ENCODE results near the gene SAMD13. TPM values are rescaled to one million over a fixed set of nuclear protein-coding genes. Genes with fewer than 3 reads are reported as not detected.

Gene SAMD13
- total RNA-seq, 6 donors from 2014 or later = 0.71 to 1.9 (median 0.90) TPM; not detected in 2

GRCh38 chr1:84355556-84355955 is 54.0 kb downstream of the SAMD13 start:
- Histone ChIP-seq H3K27ac (no peak overlapping the region), H3K4me3 (no peak overlapping the region), H3K4me1 (no peaks in the 10 kb centered on the region), H3K9me3 (no peaks in the 10 kb centered on the region), H3K27me3 (no peaks in the 10 kb centered on the region), H3K36me3 (no peaks in the 10 kb centered on the region)
- WGBS, 2 donors = 84 to 90% methylated on average over 3 of the region's 3 CpGs
- no peak for DNase-seq
- ATAC-seq (ENCODE audit: low FRiP score in 2 of 2) = no peak
- TF ChIP-seq POLR2AphosphoS5 (IDR thresholded peaks at IDR 0.05) (no peak), EP300 (IDR thresholded peaks at IDR 0.05) (no peak), POLR2A (IDR thresholded peaks at IDR 0.05) (no peak)
- TF ChIP-seq, protein P1, sequence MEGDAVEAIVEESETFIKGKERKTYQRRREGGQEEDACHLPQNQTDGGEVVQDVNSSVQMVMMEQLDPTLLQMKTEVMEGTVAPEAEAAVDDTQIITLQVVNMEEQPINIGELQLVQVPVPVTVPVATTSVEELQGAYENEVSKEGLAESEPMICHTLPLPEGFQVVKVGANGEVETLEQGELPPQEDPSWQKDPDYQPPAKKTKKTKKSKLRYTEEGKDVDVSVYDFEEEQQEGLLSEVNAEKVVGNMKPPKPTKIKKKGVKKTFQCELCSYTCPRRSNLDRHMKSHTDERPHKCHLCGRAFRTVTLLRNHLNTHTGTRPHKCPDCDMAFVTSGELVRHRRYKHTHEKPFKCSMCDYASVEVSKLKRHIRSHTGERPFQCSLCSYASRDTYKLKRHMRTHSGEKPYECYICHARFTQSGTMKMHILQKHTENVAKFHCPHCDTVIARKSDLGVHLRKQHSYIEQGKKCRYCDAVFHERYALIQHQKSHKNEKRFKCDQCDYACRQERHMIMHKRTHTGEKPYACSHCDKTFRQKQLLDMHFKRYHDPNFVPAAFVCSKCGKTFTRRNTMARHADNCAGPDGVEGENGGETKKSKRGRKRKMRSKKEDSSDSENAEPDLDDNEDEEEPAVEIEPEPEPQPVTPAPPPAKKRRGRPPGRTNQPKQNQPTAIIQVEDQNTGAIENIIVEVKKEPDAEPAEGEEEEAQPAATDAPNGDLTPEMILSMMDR (IDR thresholded peaks at IDR 0.05) = no peak

DNA sequence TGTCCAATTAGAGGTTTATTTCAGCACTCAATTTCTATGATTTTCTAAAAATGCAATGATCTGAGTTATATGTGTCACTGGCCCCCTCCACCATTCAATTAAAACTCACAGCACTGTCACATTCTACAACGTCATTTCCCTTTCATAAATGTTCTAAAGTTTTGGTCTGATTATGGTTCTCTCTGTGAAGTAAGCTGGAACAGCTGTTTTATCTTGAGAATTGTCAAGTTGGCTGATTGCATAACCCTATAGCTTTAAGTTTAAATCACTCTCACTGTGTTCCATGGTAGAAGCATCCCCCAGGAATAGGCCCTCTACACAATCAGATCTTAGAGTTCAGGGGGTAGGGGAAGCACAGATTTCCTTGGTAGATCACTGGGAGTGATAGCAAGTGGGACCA is 55.4 kb downstream of the SAMD13 start:
- ATAC-seq (ENCODE audit: low FRiP score in 2 of 2) = no peak
- no peak overlapping the region for H3K27ac ChIP-seq
- no peaks in the 10 kb centered on the region for H3K9me3 ChIP-seq
- H3K4me3 ChIP-seq = no peak overlapping the region
- H3K36me3 ChIP-seq = no peaks in the 10 kb centered on the region
- TF ChIP-seq POLR2A (IDR thresholded peaks at IDR 0.05) (no peak), POLR2AphosphoS5 (IDR thresholded peaks at IDR 0.05) (no peak), EP300 (IDR thresholded peaks at IDR 0.05) (no peak)
- TF ChIP-seq, protein P1 (IDR thresholded peaks at IDR 0.05) = no peak
- 58 to 65% methylated on average over 1 of the region's 1 CpG for WGBS, 2 donors
- no peak for DNase-seq
- no peaks in the 10 kb centered on the region for H3K4me1 ChIP-seq
- H3K27me3 ChIP-seq = no peaks in the 10 kb centered on the region

GRCh38 chr1:84358695-84359094 is 57.2 kb downstream of the SAMD13 start:
- no peak for ATAC-seq (ENCODE audit: low FRiP score in 2 of 2)
- H3K9me3 ChIP-seq = no peaks in the 10 kb centered on the region

DNA sequence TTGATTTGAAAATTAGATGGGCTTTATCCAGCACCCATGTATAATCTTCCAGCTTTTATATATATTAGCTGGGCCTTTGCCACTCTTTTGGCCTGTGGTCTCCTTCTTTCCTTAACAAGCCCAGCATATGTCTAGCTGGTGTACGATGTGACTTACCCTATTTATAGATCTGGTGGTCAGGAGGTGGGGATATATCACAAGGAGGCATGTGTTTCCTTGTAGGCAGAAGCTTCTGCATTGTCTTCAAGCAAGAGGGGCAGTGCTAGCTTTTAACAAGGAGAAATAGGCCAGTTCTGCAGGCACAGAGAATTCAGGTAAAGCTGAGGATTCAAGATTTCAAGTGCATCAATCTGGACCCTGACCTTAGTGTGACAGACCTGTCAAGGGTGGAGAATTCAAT is 58.8 kb downstream of the SAMD13 start:
- no peaks in the 10 kb centered on the region for H3K36me3 ChIP-seq
- WGBS, 2 donors = 55 to 59% methylated on average over 1 of the region's 1 CpG
- ATAC-seq (ENCODE audit: low FRiP score in 2 of 2) = no peak

More at GRCh38 chr1:84358695-84359094, 57.2 kb downstream of the SAMD13 start:
- no peak for DNase-seq
- WGBS, 2 donors = 84 to 98% methylated on average over 4 of the region's 4 CpGs
- no peaks in the 10 kb centered on the region for H3K4me1 ChIP-seq
- H3K4me3 ChIP-seq = no peak overlapping the region
- H3K36me3 ChIP-seq = no peaks in the 10 kb centered on the region
- no peak overlapping the region for H3K27ac ChIP-seq
- TF ChIP-seq POLR2AphosphoS5 (IDR thresholded peaks at IDR 0.05) (no peak), POLR2A (IDR thresholded peaks at IDR 0.05) (no peak), EP300 (IDR thresholded peaks at IDR 0.05) (no peak)
- TF ChIP-seq, protein P1 (IDR thresholded peaks at IDR 0.05) = no peak
- H3K27me3 ChIP-seq = no peaks in the 10 kb centered on the region

GRCh38 chr1:84361796-84362195 is 60.3 kb downstream of the SAMD13 start:
- Histone ChIP-seq H3K4me3 (no peak overlapping the region), H3K36me3 (no peaks in the 10 kb centered on the region), H3K9me3 (no peaks in the 10 kb centered on the region), H3K27me3 (no peaks in the 10 kb centered on the region), H3K27ac (no peak overlapping the region), H3K4me1 (peaks cover 4 to 9% (median 7%) of the 10 kb centered on the region in 4 donors)
- 94 to 95% methylated on average over 3 of the region's 3 CpGs for WGBS, 2 donors
- no peak for DNase-seq
- no peak for ATAC-seq (ENCODE audit: low FRiP score in 2 of 2)
- TF ChIP-seq EP300 (IDR thresholded peaks at IDR 0.05) (no peak), POLR2AphosphoS5 (IDR thresholded peaks at IDR 0.05) (no peak), POLR2A (IDR thresholded peaks at IDR 0.05) (no peak)
- TF ChIP-seq, protein P1 (IDR thresholded peaks at IDR 0.05) = no peak

More for the DNA sequence above, 58.8 kb downstream of the SAMD13 start:
- Histone ChIP-seq H3K4me1 (no peaks in the 10 kb centered on the region), H3K27me3 (no peaks in the 10 kb centered on the region), H3K27ac (no peak overlapping the region), H3K9me3 (no peaks in the 10 kb centered on the region), H3K4me3 (no peak overlapping the region)
- TF ChIP-seq EP300 (IDR thresholded peaks at IDR 0.05) = no peak
- TF ChIP-seq POLR2A (IDR thresholded peaks at IDR 0.05) = no peak
- TF ChIP-seq POLR2AphosphoS5 (IDR thresholded peaks at IDR 0.05) = no peak
- DNase-seq = no peak

Data from upper lobe of left lung (tissue), 6 donors.